Prostate gland (tissue), 2 donors: ENCODE measurements around the gene PVALB.

ENCODE experiments used
- CTCF ChIP-seq, 4 experiments: fragments of 200-600 bp in 2 of 4; fragments of 450-650 bp in 2 of 4; sonication (generic) in 2 of 4; IDR thresholded peaks; 1 replicate in 3 of 4; 2 replicates in 1 of 4; pipeline ENCODE4 v1.5.1; 2016 to 2019; ENCODE audit warnings: antibody characterized with exemption in 4 of 4, mild to moderate bottlenecking in 2 of 4, moderate library complexity in 2 of 4
- POLR2A ChIP-seq: fragments of 450-650 bp; IDR thresholded peaks from one replicate; pipeline ENCODE4 v1.6.1; 2016; ENCODE audit warnings: antibody characterized with exemption, mild to moderate bottlenecking
- POLR2AphosphoS5 ChIP-seq: sonication (generic); formaldehyde crosslinking; IDR thresholded peaks from one replicate; pipeline ENCODE4 v1.6.1; 2017; ENCODE audit warnings: antibody characterized with exemption

GRCh38 chr22:36846949-36847348, 30.1 kb upstream of the PVALB start:
- TF ChIP-seq CTCF (IDR thresholded peaks at IDR 0.05), result no peak
- no peak for TF ChIP-seq POLR2A
- no peak for TF ChIP-seq POLR2AphosphoS5
